ENCODE data around the gene SLC29A2.

The SLC29A2 gene

DNA sequence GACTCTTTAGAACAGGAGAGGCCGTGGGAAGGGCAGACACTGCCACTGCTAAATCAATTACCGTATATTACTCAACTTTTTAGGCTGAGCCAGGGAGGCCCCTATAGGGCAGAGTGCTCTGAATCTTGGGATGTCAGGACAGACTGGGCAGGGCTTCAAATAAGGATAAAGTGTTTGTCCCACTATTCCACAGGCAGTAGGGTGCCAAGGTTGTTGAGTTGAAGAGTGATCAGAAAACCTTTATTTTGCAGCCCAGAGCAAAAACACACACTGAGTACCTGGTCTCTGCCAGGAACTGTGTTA is 22.5 kb downstream of the SLC29A2 start:
- DNase-seq (ENCODE audit: low read depth): no peak

- peak; percentile 94 for DNase-seq (ENCODE audit: low read depth)
These were observed 23.9 kb downstream of the SLC29A2 start, which contains the start of gene B4GAT1 for GRCh38 chr11:66347425-66348276. TSS of gene B4GAT1 (minus strand) at chr11:66347629. CDS start at chr11:66347545, 84 bp downstream.

DNA sequence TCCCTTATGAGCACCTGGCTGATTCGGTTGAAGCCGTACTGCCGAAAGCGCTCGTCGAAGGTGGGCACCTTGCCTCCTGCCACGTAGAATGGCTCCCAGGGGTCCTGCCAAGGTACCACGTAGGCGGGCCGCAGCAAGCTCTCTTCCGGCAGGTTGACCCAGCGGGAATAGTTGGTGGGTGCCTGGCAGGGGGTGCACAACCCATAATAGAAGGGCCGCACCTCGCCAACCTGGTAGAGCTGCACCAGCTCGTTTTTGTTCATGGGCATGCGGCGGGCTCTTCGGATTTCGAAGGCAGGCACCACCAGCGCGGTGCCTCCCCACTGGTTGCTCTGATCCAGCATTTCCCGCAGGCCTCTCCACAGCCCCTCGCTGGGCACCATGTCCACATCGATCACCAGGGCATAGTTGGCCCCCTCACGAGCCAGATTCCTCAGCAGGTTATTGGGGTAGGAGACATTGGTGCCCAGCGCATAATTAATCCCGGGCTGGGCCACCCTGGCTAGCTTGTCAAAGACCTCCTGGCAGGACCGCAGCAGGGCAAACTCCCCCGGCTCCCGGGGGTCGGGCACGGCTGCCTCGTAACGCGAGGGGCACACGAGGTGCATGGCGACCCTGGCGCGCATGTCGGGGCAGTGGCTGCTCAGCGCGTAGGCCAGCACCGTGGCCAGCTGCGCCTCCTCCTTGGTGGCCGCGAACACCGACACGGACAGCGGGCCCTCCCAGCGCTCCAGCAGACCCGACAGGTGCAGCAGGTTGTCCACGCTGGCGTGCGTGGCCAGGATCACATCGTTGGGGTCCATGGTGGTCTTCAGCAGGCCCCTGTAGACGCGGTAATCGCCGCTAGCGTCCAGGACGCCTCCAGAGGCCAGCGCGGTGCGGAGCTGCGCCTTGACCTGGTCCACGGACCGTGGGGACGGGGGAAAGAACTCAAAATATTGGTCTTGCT is 24.8 kb downstream of the SLC29A2 start:
- no peak for DNase-seq (ENCODE audit: low read depth)

- no peak for DNase-seq (ENCODE audit: low read depth)
These were observed 26.3 kb downstream of the SLC29A2 start for GRCh38 chr11:66345316-66345649.

DNA sequence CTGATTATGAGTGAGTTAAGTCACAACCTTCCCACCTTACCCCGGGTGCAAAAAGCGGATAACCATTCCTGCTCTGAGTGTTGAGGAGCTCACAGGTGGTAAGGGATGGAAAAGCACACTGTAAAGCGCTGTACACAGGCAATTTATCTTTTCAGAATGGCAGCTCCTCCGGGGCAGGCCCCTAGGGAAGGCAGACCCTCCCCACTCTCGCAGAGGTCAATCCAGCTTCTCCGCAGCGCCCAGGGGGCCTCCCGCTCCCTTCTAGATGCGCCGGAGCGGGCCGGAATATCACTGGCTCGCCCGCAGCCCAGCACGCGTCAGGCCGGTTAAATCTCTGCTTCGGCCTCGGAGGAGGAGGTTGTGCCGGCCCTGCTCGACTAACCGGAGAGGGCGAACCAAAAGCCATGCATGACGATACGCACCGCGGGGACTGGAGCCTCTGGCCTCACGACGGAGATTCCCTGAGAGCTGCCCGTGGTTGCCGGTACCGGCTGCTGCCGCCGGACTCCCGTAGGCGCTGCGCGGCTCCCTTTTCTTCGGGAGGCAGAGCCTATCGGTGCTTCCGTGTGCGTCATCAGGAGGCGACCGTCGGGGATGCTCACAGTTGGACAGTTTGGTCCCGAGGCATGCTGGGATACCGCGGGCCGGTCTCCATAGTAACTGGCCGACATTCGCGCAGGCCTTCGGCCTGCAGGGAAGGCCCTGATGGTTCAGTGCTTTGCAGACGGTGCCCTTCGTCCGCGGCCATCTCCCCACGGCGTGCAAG is 26.8 kb downstream of the SLC29A2 start, which contains the start of gene BRMS1:
Gene BRMS1, minus strand, starts transcription at position 555 of the 766 bp plus-strand sequence. CDS start 2,870 bp downstream, outside the sequence.
- DNase-seq (ENCODE audit: low read depth): peak; percentile 97

DNA sequence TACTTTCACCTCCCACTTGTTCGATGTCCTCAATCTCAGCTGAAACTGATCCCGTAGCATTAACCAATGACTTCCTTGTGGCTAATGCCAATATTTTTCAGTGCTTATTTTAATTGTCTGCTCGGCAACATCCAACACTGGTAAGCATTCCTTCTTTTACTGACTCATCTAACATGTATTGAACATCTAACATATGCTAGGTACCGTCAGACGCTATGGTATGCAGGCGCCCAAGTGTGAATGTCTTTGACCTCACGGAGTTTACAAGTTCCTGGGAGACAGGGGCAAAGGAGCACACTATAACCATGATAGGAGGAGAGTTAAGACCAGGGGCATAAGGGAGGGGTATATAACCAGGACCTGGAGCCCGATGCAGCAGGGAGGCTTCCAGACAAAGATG is 28.4 kb downstream of the SLC29A2 start:
- no peak for DNase-seq (ENCODE audit: low read depth)

- DNase-seq (ENCODE audit: low read depth): no peak
These were observed 29.9 kb downstream of the SLC29A2 start for GRCh38 chr11:66341502-66342126.

- no peak for DNase-seq (ENCODE audit: low read depth)
These were observed 30.7 kb downstream of the SLC29A2 start for GRCh38 chr11:66340596-66341501.

- no peak for DNase-seq (ENCODE audit: low read depth)
These were observed 31.7 kb downstream of the SLC29A2 start for GRCh38 chr11:66339686-66340483.

GRCh38 chr11:66339162-66339675 is 32.3 kb downstream of the SLC29A2 start:
- peak; percentile 46 for DNase-seq (ENCODE audit: low read depth)

DNA sequence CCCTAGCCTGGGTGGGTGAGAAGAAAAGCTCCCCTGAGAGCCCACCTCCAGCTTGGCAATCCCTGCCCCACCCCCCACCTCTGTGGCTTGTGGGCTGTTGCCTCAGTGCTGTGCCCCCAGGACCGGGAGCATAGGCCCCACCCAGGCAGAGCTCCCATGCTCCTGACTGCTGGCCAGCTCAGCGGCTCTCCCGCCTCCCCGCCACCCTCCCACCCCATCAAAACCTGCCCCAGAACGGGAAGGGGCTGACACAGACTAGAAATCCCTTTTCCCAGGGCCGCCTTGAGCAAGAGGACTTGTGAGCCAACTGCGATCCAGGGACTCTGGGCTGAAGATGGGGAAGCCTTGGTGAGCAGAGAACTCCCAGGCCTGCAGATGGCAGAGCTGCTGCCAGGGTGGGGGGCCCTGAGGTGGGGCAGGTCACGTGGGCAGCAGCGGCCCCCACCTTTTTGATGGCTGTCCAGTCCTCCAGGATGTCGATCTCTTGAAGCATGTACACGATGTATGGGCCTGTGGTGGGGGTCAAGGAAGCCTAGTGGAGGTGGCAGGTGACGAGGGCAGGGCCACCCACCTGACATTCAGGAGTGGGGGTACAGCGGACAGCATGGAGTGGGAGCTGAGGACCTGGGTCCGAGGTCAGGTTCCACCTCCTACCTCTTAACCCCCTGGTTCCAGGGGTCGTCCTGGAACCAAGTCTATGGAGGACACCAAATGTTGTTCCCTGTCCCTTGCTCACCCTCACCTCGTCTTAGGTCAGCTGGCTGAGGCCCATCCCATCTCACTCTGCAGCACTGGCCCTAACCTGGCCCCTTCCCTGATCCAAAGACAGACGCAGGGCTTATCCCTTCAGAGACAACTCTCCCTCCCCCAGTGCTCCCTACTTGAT is 33.0 kb downstream of the SLC29A2 start:
- no peak for DNase-seq (ENCODE audit: low read depth)

DNA sequence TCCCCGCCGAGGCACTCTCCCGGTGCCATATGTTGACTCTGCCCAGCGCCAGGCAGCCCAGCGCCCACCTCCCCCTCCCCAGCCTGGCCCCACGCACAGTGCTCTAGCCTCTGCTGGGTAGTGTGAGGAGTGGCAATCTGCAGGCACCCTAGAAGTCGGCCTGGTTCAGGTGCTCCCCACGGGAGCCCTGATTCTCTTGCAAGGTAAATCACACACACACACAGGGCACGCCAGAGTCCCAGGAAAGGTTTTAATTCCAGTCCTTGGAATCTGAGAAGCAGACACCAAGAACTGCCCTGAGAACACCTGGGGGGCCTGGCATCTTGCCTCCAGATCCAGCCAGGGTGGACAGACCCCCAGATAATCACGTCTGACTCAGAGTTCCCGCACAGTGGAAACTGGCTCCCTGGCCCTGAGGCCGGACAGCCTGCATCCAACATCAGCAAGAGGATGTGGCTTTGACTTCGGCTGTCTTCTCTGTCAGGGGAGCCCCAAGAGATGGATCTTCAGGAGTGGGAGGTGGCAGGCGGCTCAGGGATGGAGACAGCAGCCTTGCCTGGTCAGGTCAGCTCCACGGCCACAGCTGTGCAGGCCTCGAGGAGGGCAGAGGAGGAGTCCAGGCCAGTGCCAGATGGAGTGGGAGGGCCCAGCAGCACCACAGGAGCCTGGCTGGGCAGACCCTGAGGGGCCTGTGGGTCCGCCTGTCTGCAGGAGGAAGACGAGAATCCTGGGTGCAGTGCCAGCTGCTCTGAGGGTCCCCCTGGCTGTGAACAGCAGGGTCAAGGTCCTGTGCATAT is 34.3 kb downstream of the SLC29A2 start:
- peak; percentile 41 for DNase-seq (ENCODE audit: low read depth)

DNA sequence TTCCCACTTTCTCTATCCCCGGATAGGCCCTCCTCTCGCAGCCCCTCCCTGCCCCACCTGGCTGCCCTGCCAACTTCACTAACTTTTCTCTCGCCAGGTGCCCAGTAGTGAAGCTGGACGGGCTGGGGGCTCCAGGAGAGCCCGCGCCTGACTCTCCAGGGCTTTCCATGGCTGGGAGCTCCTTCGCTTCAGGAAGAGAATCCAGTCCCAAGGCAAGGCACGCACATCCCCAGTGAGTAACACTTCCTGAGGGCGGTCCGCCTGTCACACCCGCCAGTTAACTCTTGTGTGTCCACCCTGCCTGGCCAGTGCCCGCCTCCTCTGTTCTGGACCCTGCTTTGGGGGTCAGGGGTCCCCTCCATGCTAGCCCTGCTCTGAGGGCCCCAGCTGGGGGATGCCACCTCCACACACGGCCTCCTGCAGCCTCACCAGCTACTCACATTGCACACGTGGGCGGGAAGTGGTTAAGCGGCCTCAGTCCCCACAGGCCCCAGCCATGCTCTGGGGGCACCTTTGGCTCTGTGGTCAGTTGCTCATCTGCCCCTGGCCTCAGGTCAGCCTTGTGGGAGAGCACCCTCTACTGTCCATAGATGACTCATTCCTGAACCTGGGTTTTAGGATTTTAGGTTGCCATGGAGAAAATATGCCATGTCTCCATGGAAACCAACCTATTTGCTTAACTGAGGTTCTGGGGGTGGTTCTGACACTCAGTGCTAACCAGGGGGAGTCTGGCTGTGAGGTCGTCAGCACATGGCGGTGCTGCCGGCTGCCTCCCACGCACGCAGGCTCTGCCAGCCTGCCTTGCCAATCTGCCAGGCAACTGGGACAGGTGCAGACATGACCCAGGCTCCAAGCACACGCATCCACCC is 35.1 kb downstream of the SLC29A2 start, which contains the start of gene RIN1:
Gene RIN1, minus strand, starts transcription at position 201 of the 869 bp plus-strand sequence. Its CDS starts 32 bp downstream, at position 169.
- DNase-seq (ENCODE audit: low read depth): peak; percentile 98

DNA sequence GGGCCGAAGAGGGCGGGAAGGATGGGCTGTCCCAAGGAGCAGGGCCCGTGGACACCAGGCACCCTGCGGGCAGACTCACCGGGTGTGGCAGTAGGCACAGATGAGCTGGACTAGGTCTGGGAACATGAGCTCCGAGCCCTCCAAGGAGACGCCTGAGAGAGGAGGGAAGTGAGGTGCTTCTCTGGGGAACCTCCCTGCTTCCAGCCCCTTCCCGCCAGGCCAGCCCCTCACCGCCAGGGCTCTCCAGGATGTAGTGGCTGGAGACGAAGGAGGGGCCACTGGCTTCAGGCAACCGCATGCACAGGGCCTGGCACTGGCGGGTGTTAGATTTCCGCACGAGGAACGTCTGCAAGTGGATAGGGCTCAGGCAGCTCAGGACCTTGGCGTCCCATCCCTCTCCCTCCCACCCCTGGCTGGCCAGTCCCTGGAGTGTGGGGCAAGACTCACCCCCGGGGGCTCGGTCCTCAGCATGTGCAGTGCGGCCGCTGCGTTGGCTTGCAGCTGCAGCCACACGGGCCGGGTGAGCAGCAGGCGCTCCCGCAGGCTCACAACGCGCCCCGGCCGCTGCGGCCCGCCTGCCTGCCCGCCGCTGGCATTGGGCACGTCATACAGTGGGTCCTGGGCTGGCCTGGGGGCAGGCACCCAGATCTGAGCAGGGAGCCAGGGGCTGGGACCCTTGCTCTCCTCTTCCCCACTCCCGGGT is 35.9 kb downstream of the SLC29A2 start:
- peak; percentile 81 for DNase-seq (ENCODE audit: low read depth)

DNA sequence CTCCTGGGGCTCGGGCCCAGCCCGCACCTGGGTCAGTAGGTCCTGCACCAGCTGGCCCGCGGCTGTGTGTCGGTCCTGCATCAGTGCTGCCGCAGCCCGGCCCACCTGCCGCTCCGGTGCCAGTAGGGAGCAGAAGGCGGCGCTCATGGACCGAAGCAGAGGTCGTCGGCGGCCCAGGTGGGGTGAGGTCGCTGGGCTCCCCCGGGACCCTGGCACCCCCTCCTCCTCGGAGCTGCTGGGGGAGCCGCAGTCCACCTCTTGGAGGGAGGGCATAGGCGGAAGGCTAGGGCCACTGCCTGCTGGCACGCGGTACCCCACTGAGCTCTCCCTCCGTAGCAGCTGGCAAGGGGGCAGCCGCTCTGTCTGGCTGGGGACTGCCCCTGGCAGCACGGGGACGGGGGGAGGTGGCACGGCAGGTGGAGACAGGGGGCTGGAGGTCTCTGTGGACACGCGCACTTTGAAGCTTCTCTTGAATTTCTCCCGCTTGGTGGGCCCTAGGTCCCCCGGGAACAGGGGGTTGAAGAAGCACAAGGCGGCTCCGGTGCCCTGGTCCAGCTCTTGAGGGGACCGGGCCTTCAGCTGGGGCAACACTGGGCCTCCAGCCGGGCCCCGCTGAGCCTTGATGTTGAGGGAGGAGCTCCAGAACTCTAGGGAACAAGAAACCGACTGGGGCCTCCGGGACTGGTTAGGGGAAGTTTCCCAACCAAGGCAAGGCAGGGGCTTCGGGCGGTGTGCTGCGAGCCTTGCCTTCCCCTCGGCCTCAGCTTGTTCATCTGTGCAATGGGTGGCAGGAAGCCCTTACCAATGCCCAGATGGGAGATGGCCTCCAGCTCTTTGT is 36.7 kb downstream of the SLC29A2 start:
- no peak for DNase-seq (ENCODE audit: low read depth)
